Suprapubic skin (tissue), 4 donors: Measurements from ENCODE around the gene OR1D2.

Experiments used
- CTCF ChIP-seq, 2 donors: fragments of 200-600 bp in 1 of 2; fragments of 450-650 bp in 1 of 2; sonication (generic) in 1 of 2; IDR thresholded peaks; one replicate each; pipeline ENCODE4 v1.5.1; 2016 to 2019; ENCODE audit warnings: antibody characterized with exemption in 2 of 2, mild to moderate bottlenecking in 1 of 2, moderate library complexity in 1 of 2
- EP300 ChIP-seq: sonication (generic); formaldehyde crosslinking; IDR thresholded peaks from one replicate; pipeline ENCODE4 v1.6.1; 2017; ENCODE audit warnings: antibody characterized with exemption
- POLR2AphosphoS5 ChIP-seq, 3 donors: sonication (generic); formaldehyde crosslinking; IDR thresholded peaks; one replicate each; pipeline ENCODE4 v1.6.1; 2017; ENCODE audit warnings: antibody characterized with exemption in 3 of 3

GRCh38 chr17:3049705-3050295 lies 54.4 kb downstream of the OR1D2 start:
- TF ChIP-seq POLR2AphosphoS5 (IDR thresholded peaks at IDR 0.05): no peak
- no peak for TF ChIP-seq CTCF (IDR thresholded peaks at IDR 0.05)
- TF ChIP-seq EP300: no peak
